Subcutaneous adipose tissue (tissue), 4 donors: Measurements from ENCODE around the gene BACH2. TPM values are rescaled to one million over a fixed set of nuclear protein-coding genes. Genes with fewer than 3 reads are reported as not detected.

Experiments used
- total RNA-seq, 4 donors: library from RNA; depleted of rRNA; stranded (reverse); fragments of >200 nt; gene quantifications; one replicate each; pipeline ENCODE4 v1.1.0, GENCODE V29; 2016
- TF ChIP-seq, protein P1 (sequence below): fragments of 450-650 bp; IDR thresholded peaks from one replicate; pipeline ENCODE4 v1.5.1; 2016; ENCODE audit warnings: low read depth, mild to moderate bottlenecking, control low read depth, antibody characterized with exemption, moderate library complexity

Gene BACH2
- total RNA-seq, 4 donors from 2014 or later: 1.7 to 15.4 (median 3.9) TPM

- TF ChIP-seq, protein P1, sequence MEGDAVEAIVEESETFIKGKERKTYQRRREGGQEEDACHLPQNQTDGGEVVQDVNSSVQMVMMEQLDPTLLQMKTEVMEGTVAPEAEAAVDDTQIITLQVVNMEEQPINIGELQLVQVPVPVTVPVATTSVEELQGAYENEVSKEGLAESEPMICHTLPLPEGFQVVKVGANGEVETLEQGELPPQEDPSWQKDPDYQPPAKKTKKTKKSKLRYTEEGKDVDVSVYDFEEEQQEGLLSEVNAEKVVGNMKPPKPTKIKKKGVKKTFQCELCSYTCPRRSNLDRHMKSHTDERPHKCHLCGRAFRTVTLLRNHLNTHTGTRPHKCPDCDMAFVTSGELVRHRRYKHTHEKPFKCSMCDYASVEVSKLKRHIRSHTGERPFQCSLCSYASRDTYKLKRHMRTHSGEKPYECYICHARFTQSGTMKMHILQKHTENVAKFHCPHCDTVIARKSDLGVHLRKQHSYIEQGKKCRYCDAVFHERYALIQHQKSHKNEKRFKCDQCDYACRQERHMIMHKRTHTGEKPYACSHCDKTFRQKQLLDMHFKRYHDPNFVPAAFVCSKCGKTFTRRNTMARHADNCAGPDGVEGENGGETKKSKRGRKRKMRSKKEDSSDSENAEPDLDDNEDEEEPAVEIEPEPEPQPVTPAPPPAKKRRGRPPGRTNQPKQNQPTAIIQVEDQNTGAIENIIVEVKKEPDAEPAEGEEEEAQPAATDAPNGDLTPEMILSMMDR: no peak
Measured at GRCh38 chr6:90162648-90163387, 133.8 kb downstream of the BACH2 start.

DNA sequence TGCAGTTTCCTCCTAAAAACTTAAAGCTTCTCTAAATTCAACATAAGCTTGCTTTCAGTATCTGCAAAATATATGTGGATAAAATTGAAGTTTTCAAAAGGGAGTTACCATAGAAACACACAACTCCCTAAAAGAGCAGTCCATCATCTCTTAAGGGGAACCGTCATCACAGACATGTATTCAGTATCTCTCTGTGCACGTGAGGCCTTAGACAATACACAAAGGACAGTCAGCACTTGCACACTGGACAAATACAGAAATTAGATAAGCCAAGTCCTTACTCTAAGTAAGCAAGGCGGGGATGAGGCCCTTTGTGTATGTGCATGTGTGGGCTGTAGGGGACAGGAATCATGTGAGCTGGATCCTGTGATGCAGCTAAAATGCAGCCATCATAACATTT, 136.6 kb downstream of the BACH2 start:
- TF ChIP-seq, protein P1: no peak

GRCh38 chr6:90159452-90159851, 137.2 kb downstream of the BACH2 start:
- TF ChIP-seq, protein P1: no peak

DNA sequence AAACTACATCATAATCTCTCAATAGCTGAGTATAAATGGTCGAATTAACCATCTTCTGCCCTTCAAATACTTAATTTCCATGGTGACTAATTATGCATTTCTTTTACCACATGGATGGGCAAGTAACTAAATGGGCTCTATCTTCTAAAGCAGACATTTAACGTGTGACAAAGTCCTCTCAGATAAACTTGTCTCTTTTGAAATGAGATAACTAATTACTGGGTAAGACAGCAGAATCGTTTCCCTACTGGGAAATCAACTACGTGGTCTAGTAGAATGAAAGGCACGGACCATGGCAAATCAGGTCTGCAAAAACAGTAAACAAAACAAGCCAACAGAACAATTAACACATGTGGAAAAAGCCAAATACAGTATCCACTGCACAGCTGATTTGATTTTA, 137.7 kb downstream of the BACH2 start:
- TF ChIP-seq, protein P1: no peak

- TF ChIP-seq, protein P1: no peak
Measured at GRCh38 chr6:90157441-90157840, 139.2 kb downstream of the BACH2 start.

- TF ChIP-seq, protein P1: no peak
Measured at GRCh38 chr6:90156861-90157260, 139.8 kb downstream of the BACH2 start.

GRCh38 chr6:90154755-90155470, 141.7 kb downstream of the BACH2 start:
- TF ChIP-seq, protein P1: no peak
